ENCODE measurements around the gene PRKCA.
"Not testable (repeated sequence)": the region's sequence is repeated elsewhere in the genome, so short reads cannot be mapped to it uniquely, and the experiment has no call there.

PRKCA gene

DNA sequence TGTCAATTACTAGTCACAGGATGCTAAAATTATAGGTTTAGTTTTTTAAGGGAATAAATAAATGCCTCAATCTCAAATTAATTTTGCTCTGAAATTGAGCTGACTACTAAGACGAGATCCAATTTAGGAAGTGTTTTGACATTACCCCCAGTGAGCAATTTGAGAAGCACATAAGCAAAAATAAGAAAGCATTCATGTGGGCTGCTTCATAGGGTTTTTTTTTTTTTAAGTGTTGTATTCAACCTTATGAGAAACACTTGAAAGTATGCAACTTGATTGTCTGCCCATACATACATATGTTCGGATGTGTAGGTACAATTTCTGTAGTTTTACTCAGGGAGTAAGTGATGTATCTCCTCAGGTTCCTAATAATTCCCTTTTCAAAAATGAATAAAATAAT lies 77.6 kb downstream of the PRKCA start:
- no peak for DNase-seq (ENCODE audit: low read depth in 2 of 3, low spot score in 2 of 3)

DNA sequence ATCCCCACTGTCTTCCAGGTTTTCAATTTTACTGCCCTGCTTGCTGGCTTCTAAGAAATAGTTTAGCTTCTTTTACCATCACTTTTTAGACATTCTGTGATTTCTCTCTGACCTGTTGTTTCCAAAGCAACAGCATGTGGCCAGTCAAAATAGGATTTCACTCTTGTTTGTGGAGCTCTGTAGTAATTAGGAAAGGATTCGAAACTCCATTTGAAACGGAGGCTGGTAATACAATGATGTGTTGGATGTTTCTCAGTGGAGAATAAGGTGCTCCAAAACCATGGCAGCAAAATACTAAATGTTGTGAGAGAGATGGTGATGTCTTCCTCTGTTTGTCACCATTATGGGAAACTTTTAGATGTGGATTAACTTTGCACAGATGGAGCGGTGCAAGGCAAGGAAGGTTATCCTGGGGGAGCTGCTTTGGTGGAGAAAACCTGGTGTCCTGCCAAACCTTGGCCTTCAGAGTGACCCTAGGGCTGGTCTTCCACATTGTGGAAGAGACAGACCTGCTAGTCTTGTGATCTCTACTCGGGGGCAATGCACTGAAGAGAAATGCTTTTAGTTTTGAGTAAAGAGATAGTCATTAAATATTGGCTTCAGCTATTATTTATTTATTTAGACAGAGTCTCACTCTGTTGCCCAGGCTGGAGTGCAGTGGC lies 79.4 kb downstream of the PRKCA start:
- no peak for DNase-seq (ENCODE audit: low read depth in 2 of 3, low spot score in 2 of 3)

DNA sequence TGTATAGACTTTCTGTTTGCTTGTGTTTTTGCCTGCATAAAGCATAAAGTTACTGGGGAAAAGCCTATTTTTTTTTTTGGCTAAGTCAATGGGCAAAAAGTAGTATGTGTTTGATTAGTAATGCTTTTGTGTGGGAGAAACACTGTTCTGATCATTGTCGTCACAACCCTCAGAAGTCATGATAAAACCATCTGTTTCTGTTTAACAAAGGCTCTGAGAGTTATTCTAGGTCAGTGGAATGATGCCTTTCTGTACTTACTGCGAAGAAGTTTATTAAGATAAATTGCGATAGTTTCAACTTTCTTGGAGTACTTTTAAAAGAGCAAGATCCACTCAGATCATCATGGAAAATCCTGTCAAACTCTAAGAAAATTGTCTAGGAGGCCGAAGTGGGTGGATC lies 80.9 kb downstream of the PRKCA start:
- DNase-seq (ENCODE audit: low read depth in 2 of 3, low spot score in 2 of 3), result no peak

DNA sequence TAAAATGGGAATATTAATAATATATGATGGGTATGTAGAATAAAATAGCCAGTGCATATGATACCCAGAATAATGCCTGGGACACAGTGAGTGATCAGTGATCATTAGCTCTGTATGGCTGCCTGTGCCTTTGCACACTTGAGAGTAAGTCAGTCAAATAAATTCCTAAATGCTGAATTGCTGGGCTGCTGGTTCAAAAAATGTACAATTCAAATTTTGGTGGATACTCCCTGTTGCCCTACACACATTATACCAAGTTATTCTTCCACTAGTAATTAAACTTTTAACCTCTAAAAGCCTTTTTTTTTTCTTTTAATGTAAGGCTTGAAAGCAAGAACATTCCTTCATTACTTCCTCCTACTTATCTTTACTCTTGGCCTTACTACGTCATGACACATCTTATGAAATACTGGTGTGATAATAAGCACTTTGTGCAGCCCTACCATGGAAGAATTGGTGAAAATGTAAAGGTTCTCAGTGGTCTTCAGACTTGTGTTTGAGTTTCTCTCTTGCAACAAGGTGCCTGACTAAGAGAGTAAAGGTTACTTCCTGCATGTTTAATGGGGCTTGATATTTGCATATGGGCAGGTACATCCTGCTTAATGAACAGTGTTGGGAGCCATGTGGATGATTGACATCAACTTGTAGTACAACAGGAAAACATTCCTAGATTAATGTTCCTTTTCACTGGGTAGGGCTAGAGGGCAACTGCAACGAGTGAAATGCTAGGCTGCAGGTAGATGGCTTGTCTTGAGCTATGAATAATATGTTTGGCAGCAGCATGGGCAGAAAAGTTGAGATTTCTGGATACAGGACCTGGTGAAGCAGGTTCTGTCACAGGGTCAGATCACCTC lies 84.3 kb downstream of the PRKCA start:
- no peak for DNase-seq (ENCODE audit: low read depth in 2 of 3, low spot score in 2 of 3)

DNA sequence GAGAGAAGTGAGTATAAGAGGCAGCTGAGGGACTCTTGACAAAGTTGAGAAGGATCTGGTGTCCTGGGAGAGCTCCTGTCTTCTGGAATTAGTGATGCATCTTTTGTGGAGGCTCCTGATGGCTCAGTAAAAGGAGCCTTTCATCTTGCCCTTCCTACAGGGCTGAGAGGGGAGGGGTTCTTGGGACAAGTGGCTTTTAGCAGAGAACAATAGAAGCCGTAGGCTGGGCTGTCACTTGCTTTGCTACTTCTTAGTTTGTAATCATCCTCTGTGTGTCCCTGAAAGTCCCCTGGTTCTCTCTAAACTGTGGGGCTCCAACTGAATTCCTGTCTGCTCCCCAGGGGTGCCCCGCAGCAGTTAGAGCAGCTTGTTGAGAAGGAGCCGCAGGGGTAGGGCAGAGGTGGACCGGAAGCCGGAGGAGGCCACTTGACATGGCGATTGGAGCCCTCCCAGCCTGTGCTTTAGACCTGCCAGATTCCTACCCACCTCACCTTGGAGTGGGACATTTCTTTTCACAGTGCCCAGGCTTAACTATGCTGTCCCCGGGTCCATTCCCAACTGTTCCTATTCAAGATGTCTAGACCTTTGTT lies 85.1 kb downstream of the PRKCA start:
- no peak for DNase-seq (ENCODE audit: low read depth in 2 of 3, low spot score in 2 of 3)

DNA sequence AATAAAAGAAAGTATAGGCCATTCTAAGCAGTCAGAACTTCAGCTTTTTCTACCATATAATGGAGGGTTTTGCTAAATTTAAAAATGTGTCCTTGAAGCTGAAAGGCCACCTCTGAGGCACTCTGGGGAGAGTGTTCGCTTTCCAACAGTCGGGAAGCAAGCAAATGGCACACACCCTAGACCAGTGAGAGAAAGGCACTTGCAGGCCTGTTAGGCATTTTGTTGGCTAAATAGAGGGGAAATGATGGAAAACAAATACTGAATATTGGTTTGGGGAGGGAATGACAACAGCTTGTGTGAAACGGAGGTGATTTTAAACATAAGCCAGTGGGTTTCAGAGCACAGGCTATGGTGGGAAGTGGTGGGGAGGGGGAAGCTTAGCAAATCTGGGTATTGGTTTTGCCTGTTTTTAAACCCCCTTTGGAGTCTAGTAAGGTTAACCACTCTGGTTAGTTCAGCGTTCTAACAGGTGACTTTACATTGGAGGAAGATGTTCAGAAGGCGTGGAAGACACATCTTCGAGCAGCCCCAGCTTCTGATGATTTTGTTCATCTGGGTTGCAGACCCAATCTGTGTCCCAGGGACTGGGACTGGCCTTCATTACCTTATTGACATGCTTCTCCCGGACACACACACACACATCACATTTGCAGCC lies 90.5 kb downstream of the PRKCA start:
- DNase-seq (ENCODE audit: low read depth in 2 of 3, low spot score in 2 of 3), result no peak

DNA sequence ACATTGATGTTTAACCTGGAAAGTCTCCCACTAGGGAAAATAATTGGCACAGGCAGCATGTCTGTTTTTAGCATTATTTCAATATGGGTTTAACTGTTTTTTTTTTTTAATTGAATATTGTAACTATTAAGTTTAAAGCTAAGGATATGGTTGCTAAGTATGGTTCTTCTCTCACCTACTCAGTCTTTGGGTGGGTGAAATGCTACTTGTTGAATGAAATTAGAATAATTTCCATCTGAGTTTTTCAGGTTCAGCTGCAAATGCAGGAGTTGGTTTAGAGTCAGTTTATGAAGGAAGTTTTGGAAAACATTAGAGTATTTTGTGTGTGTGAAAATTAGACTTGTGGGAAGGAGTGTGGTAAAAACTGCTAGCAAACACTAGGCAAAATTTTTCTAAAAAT lies 93.5 kb downstream of the PRKCA start:
- no peak for DNase-seq (ENCODE audit: low read depth in 2 of 3, low spot score in 2 of 3)

DNA sequence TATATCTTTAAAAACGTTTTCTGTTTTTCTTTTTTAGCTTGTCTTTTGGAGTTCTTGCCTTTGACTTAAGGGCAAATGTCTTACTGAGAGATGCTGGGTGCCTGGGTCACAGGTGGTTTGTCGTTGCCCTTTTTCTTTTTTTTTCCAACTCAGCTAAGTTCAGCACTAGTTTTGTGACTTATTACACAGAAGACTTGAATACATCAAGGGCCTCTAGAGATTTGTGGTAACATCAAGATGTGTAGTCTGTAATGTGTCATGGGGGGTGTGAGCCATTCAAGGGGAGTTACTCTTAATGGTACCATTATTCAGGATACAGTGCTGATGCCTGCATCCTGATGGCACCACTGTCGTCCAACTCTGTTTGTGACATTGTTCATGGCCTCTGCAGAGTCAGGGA lies 95.1 kb downstream of the PRKCA start:
- no peak for DNase-seq (ENCODE audit: low read depth in 2 of 3, low spot score in 2 of 3)

DNA sequence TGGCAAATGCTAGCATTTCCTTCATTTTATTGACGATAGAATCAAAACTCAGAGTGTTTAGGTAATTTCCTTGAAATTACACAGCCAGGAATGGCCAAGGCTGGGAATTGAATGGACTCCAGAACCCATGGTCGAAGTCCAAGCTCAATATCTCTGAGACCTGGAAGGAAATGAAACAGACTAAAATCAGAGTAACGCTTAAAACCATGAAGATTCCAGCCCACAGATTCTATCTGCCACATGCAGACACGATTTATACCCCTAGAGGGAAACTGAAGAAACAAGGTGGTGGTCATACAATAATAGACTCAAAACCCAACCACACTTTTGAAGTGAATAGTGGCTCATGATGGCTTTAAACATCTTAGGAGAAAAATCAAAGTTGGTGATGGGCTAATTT lies 95.6 kb downstream of the PRKCA start:
- no peak for DNase-seq (ENCODE audit: low read depth in 2 of 3, low spot score in 2 of 3)

DNA sequence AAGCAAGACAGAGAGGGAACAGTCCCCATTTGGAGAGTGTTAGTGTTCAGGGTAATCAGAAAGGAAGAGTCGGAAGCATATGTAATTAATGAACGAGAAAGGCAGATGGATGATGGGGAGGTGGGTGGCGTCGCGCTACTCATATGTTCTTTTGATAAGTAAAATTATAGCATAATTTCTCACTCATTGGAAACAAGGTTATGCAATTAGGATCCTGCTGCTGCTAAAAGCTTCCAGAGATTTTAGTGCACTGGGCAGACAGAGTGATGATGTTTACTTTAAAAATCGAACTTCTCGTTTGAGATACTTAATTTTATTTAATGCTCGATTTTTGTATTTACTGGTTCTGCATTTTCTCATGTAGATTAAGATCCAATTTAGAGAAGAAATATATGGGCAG lies 96.2 kb downstream of the PRKCA start:
- no peak for DNase-seq (ENCODE audit: low read depth in 2 of 3, low spot score in 2 of 3)

DNA sequence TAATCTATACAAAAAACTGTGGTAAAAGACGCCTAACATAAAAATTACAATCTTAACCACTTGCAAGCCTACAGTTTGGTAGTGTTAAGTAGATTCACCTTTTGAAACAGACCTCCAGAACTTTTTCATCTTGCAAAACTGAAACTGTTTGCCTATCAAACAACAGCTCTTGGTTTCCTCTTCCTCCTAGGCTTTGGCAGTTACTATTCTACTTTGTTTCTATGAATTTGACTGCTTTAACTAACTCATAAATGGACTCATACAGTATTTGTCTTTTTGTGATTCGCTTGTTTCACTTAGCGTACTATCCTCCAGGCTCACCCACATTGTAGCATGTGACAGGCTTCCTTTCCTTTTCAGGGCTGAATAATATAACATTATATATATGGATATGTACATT lies 97.0 kb downstream of the PRKCA start:
- DNase-seq (ENCODE audit: low read depth in 2 of 3, low spot score in 2 of 3), result no peak

DNA sequence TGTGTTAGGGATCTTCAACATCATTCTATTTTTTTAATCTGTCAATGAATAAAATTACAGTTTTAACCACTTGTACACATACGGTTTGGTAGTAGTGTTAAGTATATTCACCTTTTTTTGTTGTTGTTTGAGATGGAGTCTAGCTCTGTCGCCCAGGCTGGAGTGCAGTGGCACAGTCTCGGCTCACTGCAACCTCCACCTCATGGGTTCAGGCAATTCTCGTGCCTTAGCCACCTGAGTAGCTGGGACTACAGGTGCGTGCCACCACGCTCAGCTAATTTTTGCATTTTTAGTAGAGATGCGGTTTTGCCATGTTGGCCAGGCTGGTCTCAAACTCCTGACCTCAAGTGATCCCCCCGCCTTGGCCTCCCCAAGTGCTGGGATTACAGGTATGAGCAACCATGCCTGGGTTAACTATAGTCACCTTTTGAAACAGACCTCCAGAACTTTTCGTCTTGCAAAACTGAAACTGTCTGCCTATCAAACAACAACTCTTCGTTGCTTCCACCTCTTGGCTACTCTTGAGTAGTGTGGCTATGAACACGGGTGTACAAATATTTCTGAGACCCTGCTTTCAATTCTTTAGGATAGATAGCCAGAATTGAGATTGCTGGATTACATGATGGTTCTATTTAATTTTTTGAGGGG lies 97.8 kb downstream of the PRKCA start:
- DNase-seq (ENCODE audit: low read depth in 2 of 3, low spot score in 2 of 3), result not testable (repeated sequence)

DNA sequence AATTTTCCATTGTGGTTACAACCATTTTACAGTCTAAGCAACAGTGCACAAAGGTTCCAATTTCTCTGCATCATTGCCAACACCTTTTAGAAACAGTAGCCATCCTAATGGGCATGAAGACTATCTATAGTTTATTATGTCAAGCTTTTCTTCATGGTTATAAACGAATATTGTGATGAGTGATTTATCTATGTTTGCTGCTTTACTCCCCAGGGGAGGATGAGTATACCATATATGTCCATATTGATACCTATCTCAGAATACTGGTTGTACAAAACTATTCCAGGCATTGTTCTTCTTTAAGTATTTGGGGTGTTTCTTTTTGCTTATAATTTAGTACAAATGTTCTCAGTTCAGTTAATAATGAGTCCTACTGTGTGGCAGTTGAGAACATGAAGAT lies 98.3 kb downstream of the PRKCA start:
- no peak for DNase-seq (ENCODE audit: low read depth in 2 of 3, low spot score in 2 of 3)

DNA sequence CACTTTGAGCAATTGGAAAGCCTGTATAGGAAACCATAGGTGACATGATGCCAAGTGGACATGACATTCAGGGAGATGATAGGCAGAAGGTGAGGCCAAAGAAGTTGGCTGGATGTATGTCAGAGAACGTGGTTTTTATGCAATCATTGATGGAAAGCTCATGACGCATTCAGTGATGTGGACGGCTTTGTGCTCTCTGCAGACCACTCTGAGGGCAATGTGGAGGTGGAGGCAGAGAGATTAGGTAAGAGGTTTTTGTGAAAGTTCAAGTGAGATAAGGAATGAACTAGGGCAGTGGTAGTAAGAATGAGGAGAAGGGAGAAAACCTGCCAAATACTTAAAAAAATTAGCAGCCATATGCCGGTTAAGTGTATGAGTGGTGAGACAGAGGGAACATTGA lies 99.0 kb downstream of the PRKCA start:
- no peak for DNase-seq (ENCODE audit: low read depth in 2 of 3, low spot score in 2 of 3)

DNA sequence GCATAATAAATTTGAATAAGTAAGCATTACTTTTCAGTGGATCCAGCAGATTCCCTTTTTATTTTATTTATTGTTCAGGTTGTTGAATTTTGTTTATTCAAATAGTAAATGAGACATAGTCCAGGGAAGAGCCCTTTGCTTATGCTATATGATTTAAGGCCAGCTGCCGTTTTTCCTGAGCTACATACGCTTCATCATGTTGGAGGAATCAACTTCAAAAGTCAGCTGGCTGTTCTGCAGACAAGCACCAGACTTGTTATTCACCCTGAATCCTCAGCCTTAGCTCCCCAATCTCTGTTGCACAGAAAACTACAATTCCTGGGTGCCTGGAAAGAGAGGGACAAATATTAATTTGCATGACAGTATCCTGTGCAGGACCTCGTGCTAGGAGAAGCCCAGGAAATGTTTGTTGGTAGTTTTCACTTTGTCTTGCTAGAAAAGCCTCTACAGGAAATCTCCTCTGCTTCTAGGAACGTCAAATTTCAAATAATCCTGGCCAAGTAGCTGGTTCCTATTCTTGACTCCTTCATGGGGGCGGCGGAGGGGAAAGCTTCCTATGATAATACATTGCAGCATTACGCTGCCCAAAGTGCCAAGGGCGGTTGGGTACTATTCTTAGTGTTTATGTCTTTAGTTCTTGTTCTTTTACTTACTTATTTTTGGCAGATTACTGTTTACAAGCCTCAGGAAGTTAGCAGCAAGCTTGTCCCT lies 101.6 kb downstream of the PRKCA start:
- DNase-seq (ENCODE audit: low read depth in 2 of 3, low spot score in 2 of 3), result no peak

DNA sequence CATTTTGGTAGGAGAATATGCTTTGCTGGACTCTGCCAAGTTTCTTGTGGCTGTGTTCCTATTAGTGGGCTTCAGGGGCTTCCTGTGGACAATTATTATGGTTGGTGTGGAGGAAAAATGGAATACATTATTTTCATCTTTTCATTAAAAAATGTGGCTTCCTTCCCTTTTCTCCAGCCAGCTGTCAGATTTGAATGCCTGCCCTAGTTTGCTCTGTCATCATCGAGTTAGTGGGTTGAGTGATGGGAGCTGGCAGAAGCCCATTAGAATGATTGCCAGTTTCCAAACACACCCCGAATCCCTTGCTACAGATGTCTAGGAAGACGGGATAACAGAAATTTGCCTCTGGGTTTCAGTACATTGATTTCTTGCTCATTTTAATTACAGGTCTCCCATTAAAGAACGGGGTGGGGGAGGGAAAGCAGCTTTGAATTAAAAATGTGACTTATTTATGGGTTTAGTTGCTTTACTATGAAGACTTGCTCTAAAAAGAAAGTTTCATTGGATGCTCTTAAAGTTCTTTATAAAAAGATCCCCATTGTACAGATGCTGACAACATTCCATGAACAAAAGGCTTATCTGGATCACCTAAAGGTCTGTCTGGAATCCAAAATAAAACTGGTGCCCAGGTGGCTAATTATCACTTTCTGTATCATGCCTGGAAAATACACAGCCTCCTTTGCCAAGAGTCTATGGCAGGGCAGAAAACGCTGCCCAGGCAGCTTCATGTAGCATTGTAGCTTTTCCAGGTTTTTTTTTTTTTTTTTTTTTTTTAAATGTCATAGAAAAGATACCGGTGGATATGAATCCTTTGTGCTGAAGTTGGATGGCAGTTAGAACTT lies 103.6 kb downstream of the PRKCA start:
- no peak for DNase-seq (ENCODE audit: low read depth in 2 of 3, low spot score in 2 of 3)

DNA sequence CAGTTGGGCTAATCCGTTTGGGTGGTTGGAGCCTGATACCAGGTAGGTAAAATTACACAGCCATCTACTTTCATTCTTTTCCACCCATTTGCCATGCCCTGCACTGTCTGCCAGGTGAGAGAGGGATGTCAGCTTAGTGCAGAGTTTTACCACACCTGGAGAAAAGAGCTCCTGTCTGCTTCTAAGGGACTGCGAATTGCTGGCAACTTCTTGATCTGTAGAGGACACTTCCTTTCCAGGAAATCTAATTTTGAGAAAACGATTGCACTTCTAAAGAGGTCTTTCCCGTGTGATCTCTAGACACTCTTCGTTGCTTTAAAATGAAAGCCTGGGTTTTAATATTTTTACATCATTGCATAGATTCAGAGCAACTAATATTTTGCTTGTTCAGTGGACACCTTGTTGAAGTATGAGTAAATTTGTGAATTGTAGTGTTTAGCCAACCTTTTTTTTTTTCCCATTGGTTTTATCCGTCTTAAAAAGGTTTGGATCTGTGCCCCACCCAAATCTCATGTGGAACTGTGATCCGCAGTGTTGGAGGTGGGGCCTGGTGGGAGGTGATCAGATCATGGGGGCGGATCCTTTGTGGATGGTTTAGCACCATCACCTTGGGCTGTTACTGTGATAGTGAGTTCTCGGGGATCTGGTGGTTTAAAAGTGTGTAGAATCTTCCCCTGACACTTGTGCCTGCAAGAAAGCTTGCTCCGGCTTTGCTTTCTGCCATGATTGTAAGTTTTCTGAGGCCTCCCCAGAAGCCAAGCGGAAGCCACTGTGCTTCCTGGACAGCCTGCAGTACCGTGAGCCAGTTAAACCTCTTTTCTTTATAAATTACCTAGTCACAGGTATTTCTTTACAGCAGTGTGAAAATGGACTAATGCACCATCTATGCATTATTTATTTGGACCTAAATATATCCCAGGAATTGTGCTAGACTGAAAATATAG lies 104.6 kb downstream of the PRKCA start:
- DNase-seq (ENCODE audit: low read depth in 2 of 3, low spot score in 2 of 3), result no peak

DNA sequence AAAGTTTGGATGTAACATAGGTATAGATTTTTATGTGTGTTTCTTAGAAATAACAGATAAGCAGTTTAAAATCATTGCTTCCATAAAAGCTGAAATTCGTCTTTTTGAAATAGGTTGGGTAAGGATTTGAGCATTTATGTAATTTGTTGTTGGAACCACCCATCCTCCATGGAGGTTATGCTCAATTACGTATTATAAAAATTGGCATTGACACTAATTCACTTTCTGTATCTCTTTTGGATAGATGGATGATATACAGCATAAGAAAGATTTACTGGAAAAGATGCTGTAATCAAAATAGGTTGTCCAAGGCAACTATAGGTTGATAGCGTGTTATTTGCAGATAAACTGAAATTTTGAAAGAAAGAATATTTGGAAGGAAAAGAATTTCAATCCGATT lies 105.5 kb downstream of the PRKCA start:
- no peak for DNase-seq (ENCODE audit: low read depth in 2 of 3, low spot score in 2 of 3)

DNA sequence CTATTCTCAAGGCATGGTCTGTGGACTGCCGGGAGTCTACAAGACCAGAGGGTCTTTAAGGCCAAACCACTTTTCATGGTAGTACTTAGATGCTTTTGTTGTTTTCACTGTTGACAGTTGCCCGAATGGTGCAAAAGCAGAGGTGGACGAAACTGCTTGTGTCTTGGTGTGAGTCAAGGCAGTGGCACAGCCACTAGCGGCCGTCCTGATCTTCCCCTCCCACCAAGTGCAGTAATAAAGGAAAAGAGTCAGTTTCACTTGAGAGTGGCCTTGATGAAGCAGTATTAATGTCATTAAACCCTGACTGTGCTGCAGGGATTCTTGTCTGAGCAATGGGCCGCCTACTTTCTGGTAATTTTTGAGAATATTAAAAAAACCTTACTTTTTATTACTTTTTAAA lies 109.1 kb downstream of the PRKCA start:
- DNase-seq (ENCODE audit: low read depth in 2 of 3, low spot score in 2 of 3), result no peak

Data from activated CD8-positive, alpha-beta memory T cell treated with anti-CD3 and anti-CD28 coated beads for 48 hours (primary cell).